WERI-Rb-1 (cell line): Measurements from ENCODE around the gene TOP2A.

Source experiments
- DNase-seq: peaks from one replicate; pipeline ENCODE4 v3.0.0-alpha.2; 2020
- H3K27ac ChIP-seq: fragments of 250-450 bp; sonication (Bioruptor Pico); 2 replicates; pipeline ENCODE4 v1.5.1; 2020; ENCODE audit warnings: mild to moderate bottlenecking, moderate library complexity
- H3K27me3 ChIP-seq: fragments of 250-450 bp; sonication (Bioruptor Pico); 2 replicates; pipeline ENCODE4 v1.5.1; 2021; ENCODE audit warnings: mild to moderate bottlenecking, low read depth, moderate library complexity; ENCODE audit not compliant: insufficient read depth, severe bottlenecking
- H3K36me3 ChIP-seq: fragments of 250-450 bp; sonication (Bioruptor Pico); 2 replicates; pipeline ENCODE4 v1.5.1; 2020; ENCODE audit warnings: mild to moderate bottlenecking, moderate library complexity
- H3K4me3 ChIP-seq: 2 replicates; pipeline ENCODE4 v1.5.1; 2011; ENCODE audit warnings: low read depth, mild to moderate bottlenecking, control low read depth, low read length
- H3K9me3 ChIP-seq: fragments of 250-450 bp; sonication (Bioruptor Pico); 2 replicates; pipeline ENCODE4 v1.5.1; 2021; ENCODE audit warnings: mild to moderate bottlenecking, moderate library complexity; ENCODE audit not compliant: severe bottlenecking
- TF ChIP-seq, protein P1 (sequence below): IDR thresholded peaks from 2 replicates; pipeline ENCODE4 v1.5.1; 2011; ENCODE audit warnings: low read depth, mild to moderate bottlenecking, control low read depth, inconsistent platforms, low read length

The TOP2A gene

DNA sequence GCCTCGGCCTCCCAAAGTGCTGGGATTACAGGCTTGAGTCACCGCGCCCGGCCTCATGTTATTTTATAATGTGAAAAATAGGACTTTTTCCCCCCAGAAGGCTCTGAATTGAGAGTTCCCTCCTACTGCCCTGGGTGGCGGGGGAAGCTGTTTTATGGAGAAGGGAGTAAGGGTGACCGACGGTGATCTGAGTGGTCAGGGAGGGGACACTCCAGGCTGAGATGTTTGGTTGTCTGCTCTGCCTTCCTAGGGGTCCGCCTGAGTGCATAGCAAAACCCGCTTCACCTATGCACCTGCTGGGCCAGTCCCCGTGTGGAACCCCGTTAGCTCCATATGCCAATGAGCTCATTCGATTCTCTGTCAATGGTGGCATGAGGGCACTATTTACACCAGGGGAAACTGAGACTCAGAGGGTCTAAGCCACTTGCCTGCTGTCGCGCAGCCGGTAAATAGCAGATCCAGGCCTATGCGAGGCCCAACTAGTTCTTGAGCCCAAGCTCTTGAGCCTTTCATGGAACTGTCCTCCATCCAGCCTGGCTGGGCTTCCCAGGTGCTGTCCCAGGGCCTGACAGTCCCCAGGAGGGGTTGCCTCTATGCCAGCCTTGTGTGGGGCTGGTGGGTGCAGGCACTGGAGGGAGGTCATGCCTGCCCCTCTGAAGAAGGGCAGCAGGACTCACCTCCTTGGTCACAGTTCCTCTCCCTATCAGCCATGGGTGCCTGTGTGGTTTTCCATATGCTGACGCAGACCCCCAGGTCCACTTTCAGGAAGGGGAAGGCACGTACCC is 51.4 kb downstream of the TOP2A start:
- H3K9me3 ChIP-seq, result peaks cover 5% of the 10 kb centered on the region
- DNase-seq, result no peak
- TF ChIP-seq, protein P1, sequence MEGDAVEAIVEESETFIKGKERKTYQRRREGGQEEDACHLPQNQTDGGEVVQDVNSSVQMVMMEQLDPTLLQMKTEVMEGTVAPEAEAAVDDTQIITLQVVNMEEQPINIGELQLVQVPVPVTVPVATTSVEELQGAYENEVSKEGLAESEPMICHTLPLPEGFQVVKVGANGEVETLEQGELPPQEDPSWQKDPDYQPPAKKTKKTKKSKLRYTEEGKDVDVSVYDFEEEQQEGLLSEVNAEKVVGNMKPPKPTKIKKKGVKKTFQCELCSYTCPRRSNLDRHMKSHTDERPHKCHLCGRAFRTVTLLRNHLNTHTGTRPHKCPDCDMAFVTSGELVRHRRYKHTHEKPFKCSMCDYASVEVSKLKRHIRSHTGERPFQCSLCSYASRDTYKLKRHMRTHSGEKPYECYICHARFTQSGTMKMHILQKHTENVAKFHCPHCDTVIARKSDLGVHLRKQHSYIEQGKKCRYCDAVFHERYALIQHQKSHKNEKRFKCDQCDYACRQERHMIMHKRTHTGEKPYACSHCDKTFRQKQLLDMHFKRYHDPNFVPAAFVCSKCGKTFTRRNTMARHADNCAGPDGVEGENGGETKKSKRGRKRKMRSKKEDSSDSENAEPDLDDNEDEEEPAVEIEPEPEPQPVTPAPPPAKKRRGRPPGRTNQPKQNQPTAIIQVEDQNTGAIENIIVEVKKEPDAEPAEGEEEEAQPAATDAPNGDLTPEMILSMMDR, result no peak
- H3K36me3 ChIP-seq, result peaks cover 3% of the 10 kb centered on the region; the same call in 1 of the 2 replicates
- H3K4me3 ChIP-seq, result no peak overlapping the region
- H3K27ac ChIP-seq, result no peak overlapping the region
- H3K27me3 ChIP-seq, result no peaks in the 10 kb centered on the region

DNA sequence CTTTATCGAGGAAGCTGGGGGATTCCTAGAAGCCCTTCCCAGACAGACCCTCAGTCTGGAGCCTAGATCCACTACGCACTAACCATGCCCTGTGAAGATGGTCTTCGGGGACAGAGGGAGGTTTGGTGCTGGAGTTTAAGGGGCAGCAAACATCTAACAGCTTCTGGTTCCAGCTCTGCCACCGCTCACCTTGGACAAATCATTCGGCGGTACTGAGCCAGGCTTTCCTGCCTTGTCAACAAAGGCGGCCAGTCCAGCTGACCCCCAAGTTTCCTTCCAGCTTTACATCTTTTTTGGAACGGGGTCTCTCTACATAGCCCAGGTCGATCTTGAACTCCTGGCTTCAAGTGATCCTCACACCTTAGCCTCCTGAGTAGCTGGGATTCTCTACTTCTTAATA is 52.8 kb downstream of the TOP2A start:
- Histone ChIP-seq H3K4me3 (no peak overlapping the region), H3K27ac (no peak overlapping the region), H3K27me3 (no peaks in the 10 kb centered on the region), H3K9me3 (no peaks in the 10 kb centered on the region), H3K36me3 (peaks cover 3% of the 10 kb centered on the region; the same call in 1 of the 2 replicates)
- DNase-seq, result no peak
- TF ChIP-seq, protein P1, result no peak

DNA sequence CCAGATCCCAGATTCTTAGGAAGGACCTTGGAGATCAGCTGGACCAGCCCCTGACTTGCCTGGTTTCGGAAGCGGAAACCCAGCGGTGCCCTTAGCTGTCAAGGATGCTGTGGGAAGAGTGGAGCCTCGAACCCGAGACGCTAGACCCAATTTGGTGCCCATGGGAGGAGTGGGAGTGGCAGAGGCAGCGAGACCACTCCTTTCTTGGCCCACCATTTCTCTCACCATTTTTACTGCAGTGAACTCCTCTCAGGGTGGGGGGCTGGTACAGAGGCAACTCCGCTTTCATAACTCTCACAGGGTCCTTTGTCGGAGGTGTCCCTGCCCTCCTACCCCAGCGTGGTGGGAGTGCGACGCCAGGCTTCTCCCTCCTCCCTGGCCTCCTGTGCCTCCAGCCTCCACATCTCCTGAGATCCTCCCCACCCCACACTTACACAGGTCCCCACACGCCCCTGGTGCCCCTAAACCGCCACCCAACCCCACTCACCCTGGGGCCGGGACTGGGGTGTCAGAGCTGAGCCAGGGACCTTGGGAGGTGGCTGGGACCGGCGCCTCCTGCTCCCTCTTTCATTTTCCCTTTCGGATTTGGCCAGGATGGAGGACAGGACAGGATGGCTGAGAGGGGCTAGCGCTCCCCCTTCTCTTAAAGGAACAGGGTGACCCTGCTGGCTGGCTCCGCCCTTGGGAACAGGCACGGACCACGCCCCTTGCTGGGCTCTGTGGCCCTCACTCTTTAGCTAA is 53.4 kb downstream of the TOP2A start, which contains the start of gene GJD3:
Gene GJD3, minus strand, starts transcription at position 617 of the 741 bp plus-strand sequence. CDS start 922 bp downstream, outside the sequence.
- Histone ChIP-seq H3K27me3 (no peaks in the 10 kb centered on the region), H3K9me3 (no peaks in the 10 kb centered on the region), H3K36me3 (peaks cover 3% of the 10 kb centered on the region; the same call in 1 of the 2 replicates), H3K27ac (no peak within 1 kb of the TSS), H3K4me3 (peak within 1 kb of the TSS; percentile 57)
- no peak for DNase-seq
- TF ChIP-seq, protein P1, result no peak

DNA sequence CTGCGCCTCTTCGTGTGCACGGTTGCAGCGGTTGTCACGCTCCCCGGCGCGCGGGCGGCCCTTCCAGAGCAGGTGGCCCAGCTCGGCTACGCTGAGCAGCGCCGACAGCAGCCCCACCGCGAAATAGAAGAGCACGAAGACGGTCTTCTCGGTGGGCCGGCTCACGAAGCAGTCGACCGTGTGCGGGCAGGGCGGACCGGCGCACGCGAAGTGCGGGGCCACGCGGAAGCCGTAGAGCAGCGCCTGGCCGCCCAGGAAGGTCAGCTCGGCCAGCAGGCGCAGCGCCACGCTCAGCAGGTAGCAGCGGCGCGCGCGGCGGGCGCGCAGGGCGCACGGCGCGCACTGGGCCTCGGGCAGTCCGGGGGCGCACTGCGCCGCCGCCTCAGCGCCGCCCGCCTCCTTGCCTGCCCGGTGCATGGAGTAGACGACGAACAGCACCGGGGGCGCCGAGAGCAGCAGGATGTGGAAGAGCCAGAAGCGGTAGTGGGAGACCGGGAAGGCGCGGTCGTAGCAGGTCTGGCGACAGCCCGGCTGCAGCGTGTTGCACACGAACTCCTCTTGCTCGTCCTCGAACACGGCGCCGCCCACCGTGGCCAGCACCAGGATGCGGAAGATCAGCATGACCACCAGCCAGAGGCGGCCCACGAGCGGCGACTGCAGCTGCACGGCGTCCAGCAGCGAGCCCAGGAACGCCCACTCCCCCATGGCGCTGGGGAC is 54.4 kb downstream of the TOP2A start:
- DNase-seq, result peak; percentile 67
- H3K27ac ChIP-seq, result peak overlapping the region; percentile 49

DNA sequence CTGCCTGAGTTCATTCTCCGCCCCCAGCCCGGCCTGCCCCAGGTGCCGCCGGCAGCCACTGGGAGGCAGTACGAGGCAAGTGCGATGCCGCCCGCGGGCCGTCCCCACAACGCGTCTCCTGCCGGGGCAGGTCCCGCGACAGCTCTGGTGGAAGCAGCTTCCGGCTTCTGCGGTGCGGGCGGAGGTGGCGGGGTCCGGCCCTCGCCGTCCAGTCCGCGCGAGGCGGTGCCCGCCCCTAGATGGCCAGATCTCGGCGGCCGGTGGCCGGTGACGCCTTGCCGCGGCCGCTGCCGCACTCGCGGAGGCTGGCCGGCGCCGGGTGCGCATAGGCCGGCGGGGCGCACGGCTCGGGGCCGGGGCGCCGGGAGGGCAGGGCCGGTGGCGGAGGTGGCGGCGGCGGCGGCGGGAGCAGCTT is 55.0 kb downstream of the TOP2A start:
- Histone ChIP-seq H3K27me3 (no peaks in the 10 kb centered on the region), H3K27ac (peak overlapping the region; percentile 49), H3K4me3 (peak overlapping the region; percentile 57), H3K36me3 (peaks cover 3% of the 10 kb centered on the region; the same call in 1 of the 2 replicates), H3K9me3 (no peaks in the 10 kb centered on the region)
- TF ChIP-seq, protein P1, result peak; percentile 96
- peak; percentile 97 for DNase-seq

More for the DNA sequence above, 54.4 kb downstream of the TOP2A start:
- Histone ChIP-seq H3K27me3 (no peaks in the 10 kb centered on the region), H3K36me3 (peaks cover 3% of the 10 kb centered on the region; the same call in 1 of the 2 replicates), H3K4me3 (peak overlapping the region; percentile 57), H3K9me3 (no peaks in the 10 kb centered on the region)
- TF ChIP-seq, protein P1, result no peak
